GM10266 (cell line): ENCODE measurements around the gene BATF2.
"Not testable (repeated sequence)": the region's sequence is repeated elsewhere in the genome, so short reads cannot be mapped to it uniquely, and the experiment has no call there.

Experiments used
- DNase-seq: peaks from one replicate; pipeline ENCODE4 v3.0.0; 2012; ENCODE audit errors: extremely low spot score
- TF ChIP-seq, protein P1 (sequence below): IDR thresholded peaks from 2 replicates; pipeline ENCODE4 v1.5.1; 2012; ENCODE audit warnings: mild to moderate bottlenecking, low read depth; ENCODE audit not compliant: control insufficient read depth, insufficient read depth; ENCODE audit errors: missing control alignments

BATF2 gene

DNA sequence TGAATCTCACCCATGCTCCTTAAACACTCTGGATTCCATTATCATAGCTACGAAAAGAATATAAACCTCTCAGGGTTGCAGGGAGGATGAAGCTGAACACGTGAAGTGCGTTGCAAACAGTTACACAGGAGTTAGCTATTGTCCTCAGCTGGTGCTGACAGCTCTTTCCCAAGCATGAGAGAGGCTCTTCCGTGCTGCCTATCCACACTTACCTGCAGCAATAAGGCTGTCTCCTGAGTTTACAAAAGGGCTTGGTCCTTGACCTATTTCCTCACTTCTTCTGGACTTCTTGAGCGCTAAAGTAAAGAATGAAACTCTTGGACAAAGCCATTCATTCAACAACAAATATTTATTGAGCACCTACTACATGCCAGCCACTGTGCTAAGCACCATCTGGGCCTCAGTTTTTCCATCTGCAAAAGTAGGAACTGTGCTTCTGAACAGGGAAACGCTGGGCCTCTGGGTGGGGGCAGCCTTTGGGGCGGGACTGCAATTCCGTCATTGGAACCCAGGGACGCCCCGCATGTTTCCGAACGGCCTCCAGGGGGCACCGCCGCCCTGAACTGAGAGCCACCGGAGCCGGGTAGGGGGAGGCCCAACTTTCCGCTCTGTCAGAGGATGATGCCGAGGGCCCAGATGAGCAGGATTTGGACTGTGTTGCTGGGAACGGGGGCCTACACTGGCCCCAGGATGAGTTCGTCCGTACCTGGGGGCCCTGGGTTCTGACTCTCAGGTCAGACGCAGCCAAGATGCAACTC is 16.5 kb upstream of the BATF2 start:
- DNase-seq: peak; percentile 96
- TF ChIP-seq, protein P1, sequence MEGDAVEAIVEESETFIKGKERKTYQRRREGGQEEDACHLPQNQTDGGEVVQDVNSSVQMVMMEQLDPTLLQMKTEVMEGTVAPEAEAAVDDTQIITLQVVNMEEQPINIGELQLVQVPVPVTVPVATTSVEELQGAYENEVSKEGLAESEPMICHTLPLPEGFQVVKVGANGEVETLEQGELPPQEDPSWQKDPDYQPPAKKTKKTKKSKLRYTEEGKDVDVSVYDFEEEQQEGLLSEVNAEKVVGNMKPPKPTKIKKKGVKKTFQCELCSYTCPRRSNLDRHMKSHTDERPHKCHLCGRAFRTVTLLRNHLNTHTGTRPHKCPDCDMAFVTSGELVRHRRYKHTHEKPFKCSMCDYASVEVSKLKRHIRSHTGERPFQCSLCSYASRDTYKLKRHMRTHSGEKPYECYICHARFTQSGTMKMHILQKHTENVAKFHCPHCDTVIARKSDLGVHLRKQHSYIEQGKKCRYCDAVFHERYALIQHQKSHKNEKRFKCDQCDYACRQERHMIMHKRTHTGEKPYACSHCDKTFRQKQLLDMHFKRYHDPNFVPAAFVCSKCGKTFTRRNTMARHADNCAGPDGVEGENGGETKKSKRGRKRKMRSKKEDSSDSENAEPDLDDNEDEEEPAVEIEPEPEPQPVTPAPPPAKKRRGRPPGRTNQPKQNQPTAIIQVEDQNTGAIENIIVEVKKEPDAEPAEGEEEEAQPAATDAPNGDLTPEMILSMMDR: peak; percentile 93

DNA sequence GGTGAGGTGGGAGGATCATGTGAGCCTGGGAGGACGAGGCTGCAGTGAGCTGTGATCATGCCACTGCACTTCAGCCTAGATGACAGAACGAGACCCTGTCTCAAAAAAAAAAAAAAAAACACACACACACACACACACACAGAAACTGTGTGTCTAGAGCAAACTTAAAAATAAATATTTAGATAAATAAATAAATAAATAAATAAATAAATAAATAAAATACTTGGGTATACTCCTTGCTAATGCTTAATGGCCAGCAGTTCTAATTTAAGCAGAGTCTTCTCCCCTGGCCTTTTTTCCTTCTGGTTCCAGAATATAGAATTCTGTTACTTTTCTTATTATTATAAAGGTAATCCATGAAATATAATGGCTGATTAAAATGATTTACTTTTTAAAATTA is 12.1 kb upstream of the BATF2 start:
- DNase-seq: no peak

DNA sequence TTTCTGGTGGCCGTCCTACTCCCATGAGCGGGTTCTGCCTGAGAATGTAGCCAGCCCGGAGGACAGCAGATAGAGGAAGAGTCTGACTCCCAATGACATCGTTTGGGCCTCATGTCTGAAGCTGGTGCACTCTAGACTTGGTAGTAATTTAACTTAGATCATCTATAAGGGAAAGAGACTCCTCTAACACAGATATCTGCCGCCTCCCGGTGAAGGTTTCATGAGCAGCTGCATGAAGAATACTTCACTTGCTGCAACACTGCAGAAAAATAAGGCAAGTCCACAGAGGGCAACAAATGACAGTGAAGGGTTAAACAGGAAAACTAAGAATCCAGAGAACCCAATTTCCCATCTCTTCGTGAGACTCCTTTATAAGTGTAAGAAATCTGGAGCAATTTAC is 11.2 kb upstream of the BATF2 start:
- DNase-seq: no peak
- TF ChIP-seq, protein P1: no peak

More for the DNA sequence above, 12.1 kb upstream of the BATF2 start:
- TF ChIP-seq, protein P1: no peak

DNA sequence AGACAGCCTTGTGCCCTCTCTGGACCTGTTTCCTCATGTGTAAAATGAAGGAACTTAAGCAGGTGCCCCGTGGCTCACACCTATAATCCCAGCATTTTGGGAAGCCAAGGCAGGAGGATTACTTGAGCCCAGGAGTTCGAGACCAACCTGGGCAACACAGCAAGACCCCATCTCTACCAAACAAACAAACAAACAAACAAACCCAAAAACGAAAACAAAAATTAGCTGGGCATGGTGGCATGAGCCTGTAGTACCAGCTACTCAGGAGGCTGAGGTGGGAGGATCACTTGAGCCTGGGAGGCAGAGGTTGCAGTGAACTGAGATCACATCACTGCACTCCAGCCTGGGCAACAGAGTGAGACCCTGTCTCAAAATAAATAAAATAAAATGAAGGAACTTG is 7.2 kb upstream of the BATF2 start:
- DNase-seq: not testable (repeated sequence)

DNA sequence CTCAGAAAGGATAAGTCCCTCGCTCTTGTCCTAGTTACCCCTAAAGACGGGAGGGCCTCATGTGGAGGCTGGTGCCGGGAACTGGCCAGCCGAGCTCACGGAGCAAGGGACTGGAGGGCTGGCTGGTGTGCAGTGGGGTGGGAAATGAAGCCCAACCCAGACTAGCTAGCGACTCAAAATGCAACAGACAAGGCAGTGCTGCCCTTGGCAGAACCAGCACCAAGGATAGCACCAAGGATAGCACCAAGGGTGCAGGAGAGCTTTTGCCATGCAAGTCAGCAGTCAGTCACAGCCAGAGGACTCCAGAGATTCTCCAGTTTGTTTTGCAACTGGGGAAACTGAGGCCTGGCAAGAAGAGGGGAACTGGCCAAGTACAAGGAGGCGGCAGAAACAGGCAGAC is 6.5 kb upstream of the BATF2 start:
- no peak for DNase-seq
- TF ChIP-seq, protein P1: no peak

DNA sequence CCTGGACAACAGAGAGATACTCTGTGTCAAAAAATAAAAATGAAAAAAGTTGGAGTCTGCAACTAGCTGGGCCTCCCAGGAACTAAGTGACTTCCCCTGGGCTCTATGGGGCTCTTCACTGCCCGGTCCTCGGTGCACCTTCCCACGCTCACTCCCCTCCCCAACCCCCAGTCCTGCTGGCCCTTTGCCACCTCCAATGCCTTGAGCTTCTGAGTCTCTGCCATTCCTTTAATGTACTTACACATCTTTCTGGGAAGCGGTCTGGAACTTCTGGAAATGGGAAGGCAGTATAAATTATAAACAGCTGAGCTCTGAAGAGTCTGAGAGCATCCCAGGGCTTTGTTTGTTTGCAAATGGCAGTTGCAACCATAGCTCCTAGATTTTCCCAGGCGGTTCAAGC is 5.9 kb upstream of the BATF2 start:
- TF ChIP-seq, protein P1: no peak
- no peak for DNase-seq

DNA sequence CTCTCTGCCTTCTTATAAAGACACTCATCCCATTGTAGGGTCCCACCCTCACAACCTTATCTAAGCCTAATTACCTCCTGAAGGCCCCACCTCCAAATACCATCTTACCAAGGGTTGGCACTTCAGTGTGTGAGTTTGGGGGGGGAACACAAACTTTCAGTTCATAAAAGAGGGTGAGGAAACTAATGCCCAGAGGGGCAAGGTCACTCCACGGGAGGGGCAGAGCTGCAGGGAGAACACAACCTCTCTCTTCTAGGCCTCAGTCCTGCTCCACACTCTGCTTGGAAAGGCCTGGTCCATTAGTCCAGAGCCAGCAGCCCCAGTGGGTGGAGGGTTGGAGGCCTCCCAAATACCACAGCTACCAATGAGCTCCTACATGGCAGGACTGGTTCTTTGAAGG is 2.7 kb upstream of the BATF2 start:
- no peak for DNase-seq
- TF ChIP-seq, protein P1: no peak
